HUES48 (cell line): ENCODE measurements around the gene RGS19.

Experiments
- H3K27ac ChIP-seq: one replicate; pipeline ENCODE4 v1.7.0; 2013; ENCODE audit warnings: low read depth, low read length, inconsistent platforms
- H3K27me3 ChIP-seq: 2 replicates; pipeline ENCODE4 v1.6.1; 2013; ENCODE audit warnings: mild to moderate bottlenecking, low read length; ENCODE audit not compliant: control insufficient read depth, insufficient read depth
- H3K36me3 ChIP-seq: 2 replicates; pipeline ENCODE4 v1.6.1; 2013; ENCODE audit warnings: low read length; ENCODE audit not compliant: control insufficient read depth, insufficient read depth
- H3K4me1 ChIP-seq: 2 replicates; pipeline ENCODE4 v1.6.1; 2013; ENCODE audit warnings: mild to moderate bottlenecking, low read length; ENCODE audit not compliant: control insufficient read depth, insufficient read depth
- H3K4me3 ChIP-seq: 2 replicates; pipeline ENCODE4 v1.5.1; 2013; ENCODE audit warnings: mild to moderate bottlenecking, low read depth, low read length
- H3K9ac ChIP-seq: 2 replicates; pipeline ENCODE4 v1.6.1; 2013; ENCODE audit warnings: mild to moderate bottlenecking, low read depth, low read length, moderate library complexity
- H3K9me3 ChIP-seq: 2 replicates; pipeline ENCODE4 v1.6.1; 2013; ENCODE audit warnings: low read length; ENCODE audit not compliant: control insufficient read depth, insufficient read depth

RGS19 gene

GRCh38 chr20:64027981-64028685, 51.2 kb downstream of the RGS19 start:
- no peak overlapping the region for H3K9ac ChIP-seq
- peaks cover 96% of the 10 kb centered on the region for H3K36me3 ChIP-seq
- H3K27me3 ChIP-seq = no peaks in the 10 kb centered on the region
- H3K4me3 ChIP-seq = no peak overlapping the region
- H3K27ac ChIP-seq = no peak overlapping the region
- H3K4me1 ChIP-seq = no peaks in the 10 kb centered on the region
- H3K9me3 ChIP-seq = no peaks in the 10 kb centered on the region

GRCh38 chr20:64025826-64026412, 53.4 kb downstream of the RGS19 start:
- H3K27me3 ChIP-seq = no peaks in the 10 kb centered on the region
- H3K9ac ChIP-seq = no peak overlapping the region
- H3K4me3 ChIP-seq = no peak overlapping the region
- H3K36me3 ChIP-seq = peaks cover 97% of the 10 kb centered on the region
- H3K27ac ChIP-seq = no peak overlapping the region
- no peaks in the 10 kb centered on the region for H3K9me3 ChIP-seq
- H3K4me1 ChIP-seq = no peaks in the 10 kb centered on the region

- Histone ChIP-seq H3K36me3 (peaks cover 92% of the 10 kb centered on the region), H3K27ac (no peak overlapping the region), H3K9me3 (no peaks in the 10 kb centered on the region), H3K4me1 (no peaks in the 10 kb centered on the region), H3K27me3 (no peaks in the 10 kb centered on the region), H3K4me3 (no peak overlapping the region), H3K9ac (no peak overlapping the region)
Measured at GRCh38 chr20:64025101-64025825, 54.1 kb downstream of the RGS19 start.

- peaks cover 89% of the 10 kb centered on the region for H3K36me3 ChIP-seq
- H3K4me3 ChIP-seq = no peak overlapping the region
- H3K27ac ChIP-seq = no peak overlapping the region
Measured at GRCh38 chr20:64024141-64024990, 55.0 kb downstream of the RGS19 start.

GRCh38 chr20:64023361-64024140, 55.8 kb downstream of the RGS19 start:
- Histone ChIP-seq H3K27me3 (no peaks in the 10 kb centered on the region), H3K27ac (no peak overlapping the region), H3K4me3 (no peak overlapping the region), H3K9me3 (no peaks in the 10 kb centered on the region), H3K36me3 (peaks cover 88% of the 10 kb centered on the region), H3K4me1 (no peaks in the 10 kb centered on the region), H3K9ac (no peak overlapping the region)

More at GRCh38 chr20:64024141-64024990, 55.0 kb downstream of the RGS19 start:
- H3K9me3 ChIP-seq = no peaks in the 10 kb centered on the region
- H3K27me3 ChIP-seq = no peaks in the 10 kb centered on the region
- no peak overlapping the region for H3K9ac ChIP-seq
- no peaks in the 10 kb centered on the region for H3K4me1 ChIP-seq
